H1 (cell line): Measurements from ENCODE around the gene MUC16. TPM values are rescaled to one million over a fixed set of nuclear protein-coding genes. Genes with fewer than 3 reads are reported as not detected.

Experiments used
- FOSL1 ChIP-seq: IDR thresholded peaks from 2 replicates; pipeline ENCODE4 v1.6.1; 2011; ENCODE audit warnings: mild to moderate bottlenecking, low read depth, low read length, moderate library complexity; ENCODE audit not compliant: insufficient read depth
- JUND ChIP-seq: IDR thresholded peaks from 2 replicates; pipeline ENCODE4 v1.6.1; 2011; ENCODE audit warnings: mild to moderate bottlenecking, improper control_type of control experiment, low read length
- TAF7 ChIP-seq: optimal IDR thresholded peaks from 2 replicates; pipeline ENCODE3; 2011; ENCODE audit warnings: low read depth, mild to moderate bottlenecking, inconsistent platforms, low read length, moderate library complexity, borderline replicate concordance
- USF2 ChIP-seq: IDR thresholded peaks from 2 replicates; pipeline ENCODE4 v1.6.1; 2011; ENCODE audit warnings: low read length, improper control_type of control experiment
- polyA plus RNA-seq, 7 experiments: library from polyadenylated mRNA; depleted of rRNA in 3 of 7; stranded (reverse) in 5 of 7; unstranded in 2 of 7; fragments of >200 nt in 5 of 7; fragments of 200-250 nt in 2 of 7; gene quantifications; 1 replicate in 5 of 7; 2 replicates in 1 of 7; 4 replicates in 1 of 7; pipeline versions ENCODE4 v1.2.1 to v1.2.3, GENCODE V29; 2011 to 2013; ENCODE audit warnings: missing spikeins in 2 of 7, mixed read lengths in 2 of 7
- total RNA-seq: library from RNA; stranded (reverse); fragmentation: NEBNext Ultra II Directional; extraction: Animal tissue kit (Norgen Biotek cat#: 25700); gene quantifications from 2 replicates; pipeline ENCODE4 v1.2.1, GENCODE V29; 2021

The MUC16 gene
- total and polyA plus RNA-seq, 2 of the 8 experiments (the other 6 are each of a cell fraction or from before 2014, with no cell fraction given): 0.17 to 0.60 TPM

GRCh38 chr19:9018163-9018875, 8.1 kb upstream of the MUC16 start (continued):
- no peak for TF ChIP-seq USF2
- no peak for TF ChIP-seq JUND
- TF ChIP-seq TAF7: no peak
- no peak for TF ChIP-seq FOSL1
